ENCODE data around the gene MAML2.

Gene MAML2

GRCh38 chr11:96036863-96037262 lies 306.1 kb downstream of the MAML2 start:
- no peak for DNase-seq (ENCODE audit: low spot score)

DNA sequence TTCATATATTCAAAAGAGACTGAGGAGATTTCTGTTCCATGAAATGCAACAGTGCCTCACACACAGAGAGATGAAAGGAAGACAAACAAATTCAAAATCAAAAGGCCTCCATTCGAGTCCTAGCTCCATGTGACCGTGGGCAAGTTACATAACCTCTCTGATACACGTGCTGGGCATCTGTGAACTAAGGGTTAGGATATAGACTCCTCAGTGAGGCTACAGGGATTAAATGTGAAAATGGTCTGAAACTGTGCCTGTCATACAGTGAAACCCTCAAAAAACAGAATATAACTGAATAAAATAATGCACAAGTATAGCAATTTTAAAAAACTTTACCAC lies 307.3 kb downstream of the MAML2 start:
- DNase-seq (ENCODE audit: low spot score), result no peak

DNA sequence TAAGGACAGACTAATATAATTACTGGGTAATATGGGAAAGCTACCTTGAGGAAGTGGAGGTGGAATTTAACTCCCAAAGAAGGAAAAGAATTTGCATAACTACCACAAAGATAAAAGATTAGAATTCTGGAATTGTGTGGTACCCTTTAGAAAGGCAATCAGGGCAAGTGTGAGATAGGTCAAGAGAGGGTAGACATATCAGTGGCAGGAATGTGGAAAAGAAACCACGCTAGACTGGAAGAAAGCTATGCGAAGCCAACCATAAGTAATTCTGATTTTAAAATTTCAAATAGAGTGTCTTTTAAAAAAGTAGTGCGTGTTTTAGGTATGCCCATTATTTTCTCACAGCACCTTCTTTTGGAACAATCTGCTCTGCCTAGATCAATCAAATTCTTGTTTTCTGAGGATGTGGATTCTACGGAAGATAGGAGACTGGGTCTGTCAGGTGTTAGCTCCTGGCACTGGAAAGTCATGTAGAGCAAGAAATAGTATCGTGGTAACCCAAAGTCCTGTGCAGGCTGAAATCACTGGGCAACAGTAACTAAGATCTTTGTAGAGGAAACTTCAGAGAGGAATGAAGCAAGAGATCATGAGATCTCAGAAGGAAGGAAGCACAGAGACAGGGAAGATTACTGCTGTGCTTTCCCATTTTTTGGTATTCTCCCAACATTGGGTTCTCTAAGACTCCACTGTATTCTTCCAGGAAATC lies 307.8 kb downstream of the MAML2 start:
- no peak for DNase-seq (ENCODE audit: low spot score)

DNA sequence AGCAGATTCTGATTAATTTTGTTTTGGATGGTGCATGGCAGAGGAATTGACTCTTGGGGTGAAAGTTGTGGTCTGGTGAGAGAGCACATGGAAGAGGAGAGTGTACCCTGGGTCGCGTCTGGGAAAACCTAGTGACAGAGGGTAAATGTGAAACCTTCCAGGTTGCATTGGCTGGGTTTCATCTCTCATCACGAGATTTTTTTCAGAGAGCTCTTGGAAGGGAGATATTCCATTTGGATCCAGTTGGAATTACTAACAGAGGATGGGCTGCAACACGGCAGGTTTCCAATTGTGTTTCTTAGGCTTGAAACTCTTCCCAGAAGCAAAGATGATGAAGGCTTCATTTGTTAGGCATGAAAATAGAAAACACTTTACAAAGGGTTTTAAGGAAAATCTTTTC lies 309.4 kb downstream of the MAML2 start:
- DNase-seq (ENCODE audit: low spot score), result no peak

DNA sequence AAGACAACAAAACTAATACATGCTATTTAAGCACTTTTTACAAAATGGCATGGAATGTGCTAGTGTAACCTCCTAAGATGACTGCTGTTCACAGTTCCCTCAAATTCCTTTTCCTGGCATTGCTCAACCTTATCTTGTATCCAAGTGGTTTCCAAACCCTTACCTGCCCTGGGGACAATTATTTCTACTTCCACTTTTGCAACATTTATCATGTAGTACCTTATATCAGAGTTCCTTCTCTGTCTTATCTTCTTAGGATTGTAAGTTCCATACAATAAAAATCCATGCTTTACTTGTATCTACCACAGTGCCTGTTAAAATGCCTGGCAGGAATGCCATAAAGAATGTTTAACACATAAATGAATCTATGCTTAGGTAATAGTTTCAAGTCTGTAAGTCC lies 309.9 kb downstream of the MAML2 start:
- no peak for DNase-seq (ENCODE audit: low spot score)

DNA sequence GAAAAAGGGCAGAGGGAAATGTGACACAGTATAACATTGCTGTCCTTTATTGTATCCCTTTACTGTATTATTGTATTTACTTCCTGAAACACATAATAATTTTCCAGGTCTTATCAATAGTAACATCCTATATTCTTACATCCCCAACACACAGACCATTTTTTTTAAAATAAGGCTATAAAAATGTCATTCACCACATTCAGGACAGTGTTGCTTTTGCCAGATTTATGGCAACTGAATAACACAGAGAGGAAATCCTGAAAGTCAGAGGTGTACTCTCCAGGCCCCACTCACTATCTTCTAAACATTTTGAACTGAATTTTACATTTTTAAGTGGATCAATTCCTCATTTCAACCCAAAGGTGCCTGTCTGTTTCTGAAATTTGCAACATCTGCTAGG lies 314.2 kb downstream of the MAML2 start:
- no peak for DNase-seq (ENCODE audit: low spot score)

DNA sequence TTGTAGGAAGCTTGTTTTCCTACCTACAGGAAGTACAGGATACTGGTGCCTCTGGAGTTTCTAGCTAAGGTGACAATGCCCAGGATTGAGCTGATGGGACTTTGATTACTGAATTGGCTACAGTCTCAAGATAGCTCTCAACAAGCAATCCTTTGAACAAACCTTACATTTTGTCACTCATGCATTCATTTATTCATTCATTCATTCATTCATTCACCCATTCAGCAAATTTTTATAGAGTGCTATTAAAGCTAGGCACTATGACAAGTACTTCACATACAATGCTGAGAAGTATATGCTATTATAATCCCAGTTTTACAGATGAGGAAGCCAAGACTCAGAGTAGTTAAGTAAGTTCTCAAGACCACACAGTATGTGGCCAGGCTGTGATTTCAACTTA lies 316.0 kb downstream of the MAML2 start:
- no peak for DNase-seq (ENCODE audit: low spot score)

DNA sequence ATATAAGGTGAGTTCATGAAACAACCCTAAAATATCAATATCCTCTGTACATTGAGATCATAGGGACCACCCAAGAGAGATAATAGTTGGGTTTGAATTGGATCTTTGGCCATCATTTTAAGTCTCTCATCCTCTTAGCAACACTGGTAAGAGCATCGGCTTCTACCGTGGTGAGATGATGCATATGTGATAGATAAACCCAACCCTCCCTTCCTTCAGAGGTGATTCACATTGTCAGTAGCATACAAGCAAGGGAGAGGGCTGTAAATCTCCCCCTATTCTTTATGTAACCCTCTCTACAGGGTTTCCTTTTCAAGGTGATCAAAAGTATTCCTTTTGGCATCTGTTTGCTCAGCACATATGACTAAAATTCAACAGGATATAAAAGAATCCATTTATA lies 316.7 kb downstream of the MAML2 start:
- DNase-seq (ENCODE audit: low spot score), result no peak

DNA sequence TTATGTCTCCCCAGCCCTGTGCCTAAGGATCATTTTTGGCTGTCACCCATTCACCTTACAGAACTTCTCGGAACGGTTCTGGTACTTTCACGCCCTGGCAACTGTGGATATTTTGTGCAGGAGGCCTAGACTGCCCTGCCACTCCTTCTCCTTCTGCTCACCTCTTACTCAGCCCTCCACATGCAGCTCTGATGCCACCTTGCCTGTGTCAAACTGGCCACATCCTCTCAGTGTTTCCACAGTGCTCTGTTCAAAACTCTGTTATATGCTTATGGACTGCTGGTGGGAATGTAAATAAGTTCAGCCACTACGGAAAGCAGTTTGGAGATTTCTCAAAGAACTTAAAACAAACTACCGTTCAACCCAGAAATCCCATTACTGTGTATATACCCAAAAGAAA lies 318.3 kb downstream of the MAML2 start:
- no peak for DNase-seq (ENCODE audit: low spot score)

DNA sequence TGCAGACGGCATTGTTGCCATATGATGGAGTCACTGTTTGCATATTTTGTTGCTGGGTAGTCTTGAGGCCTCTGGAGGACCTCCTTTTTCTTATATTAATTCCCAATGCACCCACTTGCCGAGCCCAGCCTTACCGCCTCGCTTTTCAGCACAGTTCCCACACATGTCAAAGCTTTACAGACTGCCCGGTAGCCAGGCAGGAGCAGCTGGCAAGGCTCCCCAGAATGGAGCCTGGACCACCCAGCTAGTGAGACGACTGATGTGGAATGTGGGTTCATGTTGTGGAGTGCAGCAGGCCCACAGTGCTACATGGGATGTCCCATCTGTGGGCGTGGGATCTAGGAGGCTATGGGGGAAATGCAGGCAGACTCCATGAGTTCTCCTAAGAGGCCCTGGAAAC lies 319.7 kb downstream of the MAML2 start:
- no peak for DNase-seq (ENCODE audit: low spot score)

DNA sequence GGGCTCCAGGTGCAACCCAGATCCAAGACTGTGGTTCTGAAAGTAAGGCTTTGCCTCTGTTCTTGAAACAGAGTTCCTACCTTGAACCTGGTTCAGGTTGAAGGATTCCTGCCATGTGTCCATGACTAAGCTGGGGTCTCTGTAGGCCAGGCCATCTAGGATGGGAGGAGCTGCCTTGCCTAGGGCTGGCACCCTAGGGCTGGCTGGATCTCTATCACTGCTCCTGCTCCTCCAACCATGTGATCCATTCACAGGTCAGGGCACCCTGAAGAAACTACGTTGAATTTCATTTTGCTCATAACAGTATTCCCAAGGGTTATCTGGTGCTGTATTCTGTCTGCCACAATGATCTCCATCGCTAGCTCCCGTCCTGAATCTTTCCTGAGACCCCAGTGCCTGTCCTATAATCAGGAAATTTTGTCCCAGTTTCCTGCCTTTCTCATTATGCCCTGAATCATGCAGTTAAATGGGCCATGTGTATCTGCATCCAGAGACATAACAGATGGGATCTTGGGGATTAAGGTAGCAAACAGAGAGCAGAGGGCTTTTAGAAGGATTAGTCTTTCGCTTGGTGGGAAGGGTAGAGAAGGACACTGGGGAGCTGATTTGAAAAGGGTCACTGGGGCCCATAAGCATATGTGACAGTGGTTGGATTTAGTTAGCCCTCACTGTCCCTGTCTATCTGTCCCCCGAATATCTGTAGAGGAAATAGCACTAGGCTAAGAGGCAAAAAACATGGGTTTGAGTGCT lies 320.9 kb downstream of the MAML2 start:
- no peak for DNase-seq (ENCODE audit: low spot score)

GRCh38 chr11:96019810-96020747 lies 322.9 kb downstream of the MAML2 start:
- no peak for DNase-seq (ENCODE audit: low spot score)

DNA sequence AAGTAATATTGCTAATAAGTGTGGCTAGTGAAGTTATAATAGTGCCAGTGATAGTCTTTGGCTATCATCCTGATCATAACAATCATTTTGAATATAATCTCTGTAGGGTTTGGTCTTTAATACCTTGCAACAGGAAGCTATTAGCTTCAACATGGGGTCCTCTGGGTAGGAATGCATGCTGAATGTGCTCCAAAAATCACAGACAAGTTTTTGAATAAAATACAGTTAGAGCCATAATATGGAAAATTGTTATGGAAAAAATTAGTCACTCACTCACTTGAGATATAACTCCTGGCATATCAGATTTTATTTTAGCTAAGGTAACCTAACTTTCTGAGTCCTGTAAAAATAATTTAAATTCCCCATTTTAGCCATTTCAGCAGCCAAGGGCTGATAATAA lies 323.7 kb downstream of the MAML2 start:
- no peak for DNase-seq (ENCODE audit: low spot score)

DNA sequence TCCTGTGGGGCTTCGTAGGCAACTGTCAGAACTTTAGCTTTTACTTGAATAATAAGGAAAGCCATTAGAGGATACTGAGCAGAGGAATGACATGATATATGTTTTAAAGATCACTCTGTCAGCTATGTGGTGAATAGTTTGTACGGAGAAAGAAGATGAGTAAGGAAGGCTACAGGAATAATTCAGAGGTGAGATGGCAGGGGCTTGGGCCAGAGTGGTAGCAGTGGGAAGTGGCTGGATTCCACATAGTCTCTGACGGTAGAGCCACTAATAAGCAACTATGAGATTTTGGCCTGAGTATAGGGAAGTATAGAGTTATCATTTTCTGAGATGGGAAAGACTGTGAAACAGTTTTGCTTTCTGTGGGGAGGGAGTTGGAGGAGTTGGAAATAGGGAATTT lies 325.1 kb downstream of the MAML2 start:
- no peak for DNase-seq (ENCODE audit: low spot score)

DNA sequence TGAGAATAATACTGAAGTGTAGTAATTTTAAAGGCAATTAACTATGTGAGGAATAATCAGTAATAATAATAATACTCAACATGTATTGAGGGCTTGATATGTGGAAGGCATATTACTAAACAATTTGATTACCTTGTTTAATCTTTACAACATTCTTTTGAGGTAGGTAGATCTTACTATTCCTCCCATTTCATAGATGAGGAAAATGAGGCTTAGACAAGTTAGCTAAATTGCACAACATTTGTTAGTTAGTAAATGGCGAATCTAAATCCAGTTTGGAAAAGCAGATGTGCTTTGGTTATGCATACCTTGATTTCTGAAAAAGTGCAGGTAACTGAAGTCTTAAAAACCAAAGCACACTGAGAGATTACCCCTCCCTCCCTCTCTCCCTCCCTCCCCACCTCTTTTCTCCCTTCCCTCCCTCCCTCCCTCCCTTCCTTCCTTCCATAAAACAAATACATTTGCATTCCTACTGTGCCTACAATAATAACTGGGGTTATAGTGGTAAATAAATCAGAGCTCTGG lies 326.0 kb downstream of the MAML2 start:
- no peak for DNase-seq (ENCODE audit: low spot score)

DNA sequence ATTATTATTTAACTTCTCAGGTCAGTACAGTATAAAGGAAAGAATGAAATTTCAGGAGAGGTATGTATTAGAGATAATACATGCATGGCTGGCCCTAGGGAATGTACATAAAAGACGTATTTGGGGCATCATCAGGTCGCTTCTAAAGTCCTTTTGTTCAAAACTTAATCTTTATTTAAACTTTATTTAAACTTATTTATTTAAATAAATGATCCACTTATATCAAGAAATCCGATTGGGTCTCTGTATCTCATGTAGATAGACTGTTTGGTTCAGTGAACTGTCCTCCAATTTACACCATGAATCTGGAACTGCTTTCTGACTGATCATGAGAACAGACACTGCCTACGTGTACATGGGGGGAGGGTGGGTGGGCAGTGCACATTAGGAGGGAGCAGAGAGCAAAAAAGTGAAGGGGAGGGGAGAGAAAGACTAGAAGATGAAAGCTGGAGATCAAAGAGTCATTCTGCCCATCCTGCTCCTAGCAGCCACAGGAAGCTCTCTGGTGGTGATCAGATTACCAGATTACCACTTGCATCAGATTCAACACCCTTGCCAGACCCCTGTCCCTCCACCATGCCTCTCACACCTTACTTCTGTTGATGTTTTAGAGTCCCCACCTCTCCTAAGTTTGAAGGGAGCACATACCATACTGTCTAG lies 327.0 kb downstream of the MAML2 start:
- peak; percentile 58 for DNase-seq (ENCODE audit: low spot score)

DNA sequence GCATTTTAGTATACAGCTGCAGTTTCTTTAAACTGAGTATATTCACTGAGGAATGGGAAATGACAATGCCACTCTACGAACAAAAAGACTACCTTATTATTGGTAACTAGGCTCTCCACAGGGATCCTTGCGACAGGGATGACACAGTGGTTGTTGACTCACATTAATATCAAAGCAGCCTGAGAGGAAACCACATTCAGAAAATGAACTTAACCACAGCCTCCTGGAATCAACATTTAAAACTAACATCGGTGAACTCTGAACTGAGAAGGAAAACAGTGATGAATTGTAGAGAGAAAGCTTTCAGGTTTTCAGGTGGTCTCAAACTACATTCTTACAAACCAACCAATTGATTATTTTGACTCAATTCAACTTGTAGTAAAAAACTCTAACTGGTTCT lies 328.8 kb downstream of the MAML2 start:
- peak; percentile 82 for DNase-seq (ENCODE audit: low spot score)

- DNase-seq (ENCODE audit: low spot score), result no peak
Measured at GRCh38 chr11:96013461-96014213, 329.4 kb downstream of the MAML2 start.

- DNase-seq (ENCODE audit: low spot score), result peak; percentile 56
Measured at GRCh38 chr11:96012086-96012824, 330.7 kb downstream of the MAML2 start.

DNA sequence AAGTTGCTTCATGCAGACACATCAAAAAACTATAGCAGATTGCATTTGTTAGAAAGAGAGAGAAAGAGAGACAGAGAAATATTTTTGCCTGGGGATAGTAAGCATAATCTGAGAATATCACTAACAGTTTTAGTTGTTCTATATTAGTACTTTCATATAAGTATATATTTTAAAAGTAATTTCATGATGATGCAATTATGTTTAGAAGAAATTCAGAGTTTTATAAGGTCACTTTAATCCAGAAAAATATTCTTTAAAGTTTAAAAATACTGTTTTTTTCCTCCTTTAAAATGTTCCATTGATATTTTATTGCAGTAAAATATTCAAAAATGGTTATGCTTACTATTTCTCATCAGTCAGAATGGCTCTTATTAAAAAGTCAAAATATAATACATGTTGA lies 332.3 kb downstream of the MAML2 start:
- no peak for DNase-seq (ENCODE audit: low spot score)
